ENCODE measurements around the gene IL10RB. TPM values are rescaled to one million over a fixed set of nuclear protein-coding genes. Genes with fewer than 3 reads are reported as not detected.

The IL10RB gene
- total and polyA plus RNA-seq, 2 of the 8 experiments (the other 6 are each of a cell fraction or from before 2014, with no cell fraction given): 2.7 to 3.2 TPM

DNA sequence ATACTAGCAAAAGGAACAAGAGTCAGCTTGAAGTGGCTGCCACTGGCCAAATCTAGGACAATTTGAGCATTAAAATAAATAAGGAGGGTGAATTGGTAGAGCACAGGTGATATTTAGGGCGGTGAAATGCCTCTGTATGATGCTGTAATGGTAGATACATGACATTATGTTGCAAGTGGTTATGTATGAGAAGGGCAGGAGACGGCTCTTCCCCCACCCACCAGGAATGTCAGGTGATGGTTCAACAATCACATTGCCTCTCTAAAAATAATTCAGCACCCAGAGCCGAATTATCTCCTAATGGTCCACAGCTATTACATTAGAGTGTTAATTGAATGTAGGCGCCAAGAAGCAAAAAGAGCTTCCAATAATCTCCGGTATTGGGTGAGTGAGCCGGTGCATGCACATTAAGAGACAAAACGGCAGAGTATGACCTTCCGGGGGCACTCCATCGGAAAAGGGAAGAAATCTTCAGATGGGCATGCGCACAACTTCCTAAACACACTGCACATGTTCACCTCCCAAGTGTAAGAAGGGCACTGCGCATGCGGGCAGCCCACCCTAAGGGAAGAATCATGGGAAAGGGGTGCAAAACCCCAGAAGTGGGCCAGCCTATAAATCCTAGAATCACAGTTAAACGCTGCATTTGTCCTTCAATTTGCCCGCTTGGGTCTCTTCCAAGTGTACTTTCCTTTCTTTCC lies 51.8 kb downstream of the IL10RB start:
- WGBS, 2 experiments (ENCODE audit: extremely low coverage in 1 of 2, insufficient coverage in 1 of 2, insufficient read length in 1 of 2, insufficient replicate concordance in 2 of 2, low coverage in 1 of 2, low lambda C conversion rate in 2 of 2, missing lambda C conversion rate in 1 of 2): 90% methylated on average over 14 of the region's 14 CpGs; no CpG with 5 or more reads in 1 of the 2 experiments
- H4K20me1 ChIP-seq (replicated peaks in 1 of 2; ENCODE audit: control insufficient read depth in 1 of 2, insufficient read depth in 2 of 2, low read length in 2 of 2): no peaks in the 10 kb centered on the region
- no peak overlapping the region for H2AK5ac ChIP-seq (ENCODE audit: low read depth, low read length)
- H2BK15ac ChIP-seq (ENCODE audit: low read length): no peak overlapping the region
- H3K4me2 ChIP-seq (ENCODE audit: insufficient read depth in 1 of 2, low read depth in 2 of 2, low read length in 2 of 2): no peak overlapping the region
- no peak for DNase-seq (ENCODE audit: low read depth in 1 of 2, low spot score in 2 of 2)
- no peak overlapping the region for H4K5ac ChIP-seq (ENCODE audit: insufficient read length, low read depth, low read length)
- no peak overlapping the region for H3K18ac ChIP-seq (ENCODE audit: extremely low read depth, low read length)
- H2AFZ ChIP-seq (ENCODE audit: low read length): no peak overlapping the region
- no peak overlapping the region for H3K4me3 ChIP-seq (ENCODE audit: extremely low read depth in 1 of 4, insufficient read depth in 2 of 4, low read depth in 3 of 4, low read length in 4 of 4)
- no peaks in the 10 kb centered on the region for H3K23me2 ChIP-seq (ENCODE audit: low read depth, low read length)
- no peak overlapping the region for H3K23ac ChIP-seq (ENCODE audit: insufficient read length)
- H2BK5ac ChIP-seq (ENCODE audit: low read depth, low read length): no peak overlapping the region
- H2BK12ac ChIP-seq (ENCODE audit: low read depth, low read length): no peak overlapping the region
- no peaks in the 10 kb centered on the region for H3K4me1 ChIP-seq (replicated peaks in 1 of 4; ENCODE audit: control insufficient read depth in 3 of 4, insufficient read depth in 4 of 4, low read length in 3 of 4)
- no peak overlapping the region for H3K9ac ChIP-seq (replicated peaks in 1 of 4; ENCODE audit: extremely low read depth in 1 of 4, low read depth in 3 of 4, low read length in 3 of 4)
- H3K27me3 ChIP-seq (replicated peaks in 1 of 4; ENCODE audit: control insufficient read depth in 3 of 4, extremely low read depth in 1 of 4, insufficient read depth in 3 of 4, low read length in 3 of 4): no peaks in the 10 kb centered on the region
- no peak for FAIRE-seq
- no peak overlapping the region for H3K27ac ChIP-seq (ENCODE audit: low read depth, low read length)
- ChIA-PET CTCF (ENCODE audit: partially characterized antibody) (interaction anchor here (2.3 kb wide), 1 partner anchor 44 kb away, joined by 6 read pairs; no protein-coding TSS in a partner anchor), POLR2A (ENCODE audit: partially characterized antibody) (no interaction called here)
- H3K9me3 ChIP-seq (ENCODE audit: insufficient read depth in 2 of 2, low read depth in 1 of 2, low read length in 1 of 2): no peaks in the 10 kb centered on the region; a peak in 1 of 4 replicates
- no peak overlapping the region for H2BK20ac ChIP-seq (ENCODE audit: low read length)
- H3K36me3 ChIP-seq (ENCODE audit: control insufficient read depth in 2 of 4, insufficient read depth in 4 of 4, low read length in 3 of 4): no peaks in the 10 kb centered on the region
- H4K8ac ChIP-seq (ENCODE audit: extremely low read depth, insufficient read depth, low read length): no peak overlapping the region
- H3K14ac ChIP-seq (ENCODE audit: insufficient read length): no peak overlapping the region
- no peaks in the 10 kb centered on the region for H3K79me1 ChIP-seq (ENCODE audit: low read depth, low read length)
- H4K91ac ChIP-seq (replicated peaks; ENCODE audit: insufficient read length, low read length): no peak overlapping the region
- no peak overlapping the region for H3K56ac ChIP-seq (replicated peaks; ENCODE audit: insufficient read length, low read depth, low read length)
- no peak overlapping the region for H2BK120ac ChIP-seq (replicated peaks; ENCODE audit: low read depth, low read length)
- H3K4ac ChIP-seq (replicated peaks; ENCODE audit: insufficient read length, low read depth, low read length): no peak overlapping the region
- no peaks in the 10 kb centered on the region for H3K79me2 ChIP-seq (ENCODE audit: control insufficient read depth in 1 of 2, insufficient read depth in 2 of 2, low read length in 2 of 2)
- TF ChIP-seq SP4 (IDR thresholded peaks at IDR 0.05; ENCODE audit: low read length) (no peak), ZNF274 (IDR thresholded peaks at IDR 0.05; ENCODE audit: borderline replicate concordance, extremely low read depth, low read length) (no peak), SP1 (IDR thresholded peaks at IDR 0.05; ENCODE audit: low read depth, low read length) (no peak), POU5F1 (IDR thresholded peaks at IDR 0.05; ENCODE audit: low read depth, low read length) (no peak), RNF2 (IDR thresholded peaks at IDR 0.05; ENCODE audit: borderline replicate concordance, low read depth, low read length, missing control alignments, poor library complexity, severe bottlenecking) (no peak), TBP (IDR thresholded peaks at IDR 0.05; ENCODE audit: low read depth, low read length) (no peak), SUZ12 (IDR thresholded peaks at IDR 0.05; ENCODE audit: low read length) (no peak), SRF (IDR thresholded peaks at IDR 0.05; ENCODE audit: low read depth, low read length) (no peak), CTCF (IDR thresholded peaks at IDR 0.05; ENCODE audit: control extremely low read depth in 1 of 3, insufficient read depth in 1 of 3, low read depth in 1 of 3, low read length in 3 of 3) (no peak), TCF12 (IDR thresholded peaks at IDR 0.05; ENCODE audit: low read depth, low read length) (no peak), POLR2A (IDR thresholded peaks at IDR 0.05; ENCODE audit: control extremely low read depth in 1 of 2, low read depth in 2 of 2, low read length in 2 of 2) (no peak), CREB1 (IDR thresholded peaks at IDR 0.05) (no peak)

Measured in H1 (cell line).